Fibroblast of gingiva (primary cell): ENCODE measurements around the gene THSD7A.

ENCODE experiments used
- DNase-seq: peaks from one replicate; pipeline ENCODE4 v3.0.0-alpha.2; 2011; ENCODE audit warnings: low read depth

The THSD7A gene

DNA sequence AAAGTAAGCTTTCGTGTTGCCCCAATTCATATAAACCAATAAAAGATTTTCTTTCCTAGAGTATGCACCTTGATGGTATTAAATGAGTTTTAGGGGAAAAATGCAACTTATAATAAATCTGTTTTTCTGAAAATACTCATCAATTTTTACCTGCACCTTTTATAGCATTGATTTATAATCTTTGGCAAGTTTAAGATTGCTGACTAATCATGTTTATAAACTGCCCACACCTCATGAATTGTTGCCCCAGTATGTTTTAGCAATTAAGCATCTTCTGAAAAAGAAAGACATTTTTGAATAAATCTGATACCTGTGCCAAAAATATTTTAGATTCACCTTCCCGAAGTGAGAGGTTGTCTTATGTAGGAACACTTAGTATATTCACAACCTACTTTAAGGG, 420.0 kb downstream of the THSD7A start:
- no peak for DNase-seq

DNA sequence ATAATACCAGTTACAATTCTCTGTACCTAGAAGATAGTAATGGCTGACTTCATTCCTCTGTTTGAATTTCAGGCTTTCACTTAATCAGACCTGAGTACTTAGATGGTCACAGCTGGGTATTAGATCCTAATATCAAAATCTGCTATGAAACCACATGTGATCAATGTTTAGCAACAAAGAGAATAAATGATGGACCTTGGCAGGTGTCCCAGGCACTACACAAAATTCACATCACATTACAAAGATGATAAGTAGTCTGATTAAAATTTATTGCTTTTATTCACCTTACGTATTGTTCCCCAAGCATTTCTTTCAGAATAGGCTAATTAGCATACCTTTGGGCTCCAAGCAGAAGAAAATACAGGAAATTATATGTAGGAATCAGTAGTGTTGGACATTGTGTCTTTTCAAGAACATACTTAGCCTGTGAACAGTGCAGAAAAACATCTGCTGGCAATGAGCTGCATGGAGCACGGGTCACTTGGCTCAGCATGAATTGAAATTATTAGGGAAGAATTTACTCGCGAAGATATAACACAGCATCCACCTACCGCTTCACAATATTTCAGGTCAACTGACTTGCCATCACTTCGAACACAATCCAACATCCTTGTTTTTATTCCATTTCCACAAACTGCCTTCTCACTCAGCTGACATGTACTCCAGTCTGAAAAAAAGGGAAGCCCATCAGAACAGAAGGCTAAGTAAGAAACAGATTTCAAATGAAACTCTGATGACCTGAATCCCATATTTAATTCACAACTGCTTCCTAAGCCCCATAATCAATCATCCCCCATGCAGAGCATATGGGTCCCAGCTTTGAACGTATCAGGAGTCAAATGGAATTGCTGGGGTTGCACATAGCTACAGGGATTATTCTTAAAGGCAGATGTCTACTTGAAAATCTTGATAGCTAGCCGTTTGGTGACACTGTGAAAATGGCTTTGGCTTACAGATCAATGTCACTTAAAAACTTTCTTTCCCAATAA, 421.0 kb downstream of the THSD7A start:
- DNase-seq, result no peak

DNA sequence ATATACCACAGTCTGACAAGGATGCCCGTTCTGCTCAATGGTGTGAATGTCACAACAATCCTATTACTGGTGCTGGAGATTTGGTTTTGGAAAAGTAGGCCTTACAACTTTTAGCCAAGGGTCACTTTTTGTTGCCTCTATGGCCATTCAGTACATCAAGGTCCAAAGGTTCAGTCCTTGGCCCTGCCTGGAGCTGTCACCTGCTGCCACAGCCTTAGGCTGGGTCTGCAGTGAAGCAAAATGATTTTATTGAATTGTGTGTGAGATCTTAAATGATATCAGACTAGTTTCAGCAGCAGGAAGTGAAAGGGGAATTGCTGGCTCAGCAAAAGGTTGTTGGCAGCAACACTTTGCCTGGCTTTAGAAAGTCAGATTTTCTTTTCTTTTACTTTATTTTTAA, 427.6 kb downstream of the THSD7A start:
- no peak for DNase-seq

GRCh38 chr7:11403781-11404180, 428.2 kb downstream of the THSD7A start:
- no peak for DNase-seq

GRCh38 chr7:11394438-11394837, 437.6 kb downstream of the THSD7A start:
- no peak for DNase-seq

- DNase-seq, result no peak
These were observed 452.4 kb downstream of the THSD7A start for GRCh38 chr7:11379641-11380040.

- no peak for DNase-seq
These were observed 455.5 kb downstream of the THSD7A start for GRCh38 chr7:11376529-11376928.

- no peak for DNase-seq
These were observed 457.4 kb downstream of the THSD7A start for GRCh38 chr7:11374629-11375028.

DNA sequence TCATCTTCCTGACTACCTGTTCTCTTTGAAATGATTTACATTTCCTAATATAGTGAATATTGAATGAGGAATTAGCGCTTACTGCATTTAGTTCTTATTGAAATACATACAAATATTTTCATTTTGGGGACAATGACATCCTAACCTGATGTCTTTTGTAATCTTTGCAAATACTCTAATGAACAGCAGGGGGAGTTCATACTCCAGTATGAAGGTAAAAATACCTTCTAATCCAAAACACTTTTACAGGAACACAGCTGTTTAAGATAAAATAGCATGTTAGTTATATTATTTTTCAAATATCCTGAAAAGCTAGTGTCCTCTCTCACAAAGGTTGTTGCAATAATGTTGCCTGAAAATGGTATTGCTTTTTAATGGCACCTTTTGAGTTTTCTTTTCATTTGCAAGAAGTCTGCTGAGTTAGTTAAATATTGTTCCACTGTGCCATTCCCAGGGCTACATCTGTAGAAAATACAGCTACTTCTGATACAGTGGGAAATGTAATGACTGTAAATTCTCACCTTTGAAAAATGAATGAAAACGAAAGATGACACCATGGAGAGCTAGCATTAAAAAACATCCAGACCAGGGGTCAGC, 458.4 kb downstream of the THSD7A start:
- DNase-seq, result no peak

DNA sequence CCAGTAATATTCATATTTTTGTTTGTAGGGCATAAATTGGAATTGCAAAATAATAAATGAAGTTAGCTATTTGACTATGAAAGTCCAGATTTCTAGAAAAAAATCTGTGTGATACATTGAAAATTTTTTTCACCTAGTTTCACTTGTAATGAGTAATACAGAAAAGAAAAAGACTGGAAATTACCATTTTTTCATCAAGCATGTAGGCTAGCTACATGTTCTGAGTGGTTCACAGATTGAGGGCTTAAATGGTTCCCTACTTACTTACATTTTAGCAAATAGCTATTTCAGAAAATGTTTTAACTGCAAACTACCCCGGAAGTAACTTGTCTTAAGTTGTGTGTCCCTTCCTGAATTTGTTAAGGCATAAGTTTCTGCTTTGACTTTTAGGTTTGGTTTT, 462.3 kb downstream of the THSD7A start:
- DNase-seq, result no peak

DNA sequence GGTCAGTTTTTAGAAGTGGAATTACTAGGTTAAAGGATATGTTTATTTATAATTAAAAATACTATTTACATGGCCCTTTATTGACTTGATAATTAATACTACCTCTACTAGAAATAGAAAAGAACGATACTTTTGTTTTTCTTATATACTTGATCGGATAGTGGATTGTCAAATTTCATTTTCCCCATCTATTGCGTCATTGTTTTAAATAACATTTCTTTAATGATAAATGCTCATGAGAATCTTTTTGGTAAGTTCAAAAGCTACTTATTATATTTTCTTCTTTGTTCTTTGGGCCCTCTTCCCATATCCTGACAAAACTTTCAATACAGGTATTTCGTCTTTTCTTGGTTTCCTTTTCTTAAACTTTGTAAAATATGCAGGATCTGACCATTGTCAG, 465.9 kb downstream of the THSD7A start:
- no peak for DNase-seq

- no peak for DNase-seq
These were observed 473.4 kb downstream of the THSD7A start for GRCh38 chr7:11358637-11359036.

GRCh38 chr7:11355399-11356005, 476.5 kb downstream of the THSD7A start:
- no peak for DNase-seq

DNA sequence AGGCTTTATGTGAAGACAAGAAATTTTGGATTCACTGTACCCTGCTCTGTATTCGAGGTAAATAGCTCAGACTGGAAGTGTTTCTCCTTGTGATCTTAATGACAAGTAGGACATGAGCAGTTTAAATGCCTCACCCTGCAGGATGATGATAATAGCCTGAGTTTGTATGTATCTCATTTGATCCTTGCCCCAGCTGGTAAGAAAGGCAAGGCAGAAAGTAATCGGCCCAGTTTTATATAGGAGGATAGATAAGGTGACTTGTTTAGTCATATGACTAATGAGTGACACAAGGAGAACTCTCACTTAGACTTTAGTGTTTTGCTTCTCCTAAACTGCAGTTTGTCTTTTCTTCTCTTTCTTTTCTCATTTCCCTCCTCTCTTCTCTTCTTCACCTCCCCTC, 485.7 kb downstream of the THSD7A start:
- DNase-seq, result no peak

- DNase-seq, result peak; percentile 51
These were observed 486.4 kb downstream of the THSD7A start for GRCh38 chr7:11345621-11346020.

- DNase-seq, result peak; percentile 27
These were observed 488.1 kb downstream of the THSD7A start for GRCh38 chr7:11343818-11344413.

DNA sequence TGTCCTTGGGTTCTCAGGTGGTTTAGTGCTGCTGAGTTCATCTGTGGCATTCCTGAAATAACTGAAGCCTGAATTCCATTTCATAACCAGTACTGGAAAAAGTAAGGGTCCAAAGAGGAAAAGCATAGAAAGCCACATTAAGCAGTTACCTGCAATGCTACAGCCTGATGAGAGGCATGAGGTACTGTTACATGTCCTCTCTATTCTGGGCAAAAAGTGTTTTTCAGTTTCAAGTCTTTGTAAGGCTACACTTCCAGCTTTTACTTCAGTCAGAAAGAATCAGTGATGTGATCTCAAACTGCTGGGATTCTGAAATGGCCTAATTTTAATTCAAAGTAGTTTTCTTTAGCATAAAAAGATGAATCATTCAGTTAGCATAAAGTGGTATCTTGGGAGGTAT, 488.9 kb downstream of the THSD7A start:
- no peak for DNase-seq

DNA sequence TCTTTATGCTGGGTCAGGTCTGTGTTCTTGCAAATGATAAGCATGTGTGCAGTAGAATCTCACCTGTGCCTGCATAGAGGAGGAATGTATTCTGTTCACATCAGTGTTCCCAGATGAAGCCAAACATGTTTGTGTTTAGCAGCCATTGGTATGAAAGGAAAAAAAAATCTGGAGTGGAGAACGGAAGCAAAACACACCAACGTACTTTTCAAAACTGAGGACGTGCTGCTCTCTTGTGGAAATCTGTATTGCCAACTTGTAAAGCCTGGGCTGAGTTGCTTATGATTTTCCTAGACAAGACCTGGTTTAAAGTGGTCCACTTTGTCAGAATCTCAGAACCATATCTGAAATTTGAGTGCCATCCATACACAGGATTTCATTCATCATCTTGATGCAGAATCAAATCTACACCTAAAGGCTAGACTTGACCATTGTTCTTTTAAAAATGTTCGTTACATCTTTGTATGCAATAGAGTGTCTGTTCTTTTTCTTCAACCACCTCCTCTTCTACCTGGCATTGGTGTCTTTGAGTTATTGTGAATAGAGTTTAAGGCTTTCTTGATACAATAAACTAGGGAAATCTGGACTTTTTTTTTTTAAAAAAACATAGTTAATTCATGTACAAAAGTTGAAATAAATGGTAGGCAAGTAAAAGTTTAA, 490.6 kb downstream of the THSD7A start:
- DNase-seq, result peak; percentile 46

DNA sequence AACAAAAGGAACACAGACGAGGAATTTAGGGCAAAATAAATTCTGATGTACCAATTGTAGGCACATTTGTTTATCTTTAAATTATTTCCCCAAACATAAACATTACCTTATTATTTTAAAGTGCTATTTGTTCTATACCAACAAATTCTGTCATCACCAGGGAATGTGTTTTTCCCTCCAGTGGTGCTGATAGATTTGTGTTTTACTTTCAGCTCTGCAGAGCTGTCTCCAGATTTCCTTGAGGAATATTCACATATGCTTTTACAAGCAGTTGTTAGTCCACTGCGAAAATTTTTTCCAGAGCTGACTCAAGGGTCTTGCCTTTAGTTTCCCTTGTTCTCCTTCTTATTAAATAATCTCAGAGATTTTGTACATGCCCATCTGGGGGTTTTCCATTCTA, 495.6 kb downstream of the THSD7A start:
- no peak for DNase-seq

DNA sequence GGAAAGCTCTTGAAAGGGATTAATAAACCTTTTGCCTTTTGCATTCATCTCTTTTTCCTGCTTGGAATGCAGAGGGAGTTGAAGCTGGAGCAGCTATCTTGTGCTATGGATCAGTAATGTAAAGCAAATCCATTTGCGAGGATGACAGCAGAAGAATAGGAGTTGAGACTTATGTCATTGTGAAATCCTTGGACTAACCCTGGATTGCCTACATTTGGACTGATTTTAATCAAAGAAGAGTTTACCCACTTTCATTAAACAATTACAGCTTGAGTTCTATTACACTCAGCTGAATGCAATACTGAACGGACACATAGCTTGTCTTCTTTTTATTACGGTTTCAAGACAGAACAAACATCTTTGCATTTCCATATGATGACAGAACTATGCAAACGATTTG, 496.1 kb downstream of the THSD7A start:
- DNase-seq, result no peak

DNA sequence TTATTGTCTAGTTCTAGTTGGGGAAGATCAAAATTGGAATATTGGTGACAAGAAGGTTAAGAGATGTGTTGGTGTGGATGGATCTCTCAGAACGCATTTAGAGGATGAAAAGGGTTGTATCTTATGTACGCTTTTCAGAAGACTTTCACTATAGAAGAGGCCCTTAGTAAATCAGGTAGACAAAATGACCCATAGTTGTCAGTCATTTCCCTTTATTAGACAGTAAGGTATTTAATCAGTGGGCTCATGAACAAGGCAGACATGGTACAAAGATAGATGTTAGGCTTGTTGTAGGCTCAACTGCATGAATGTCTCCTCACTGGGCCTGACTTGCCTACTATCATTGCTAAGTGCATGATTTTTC, 499.2 kb downstream of the THSD7A start:
- DNase-seq, result no peak

DNA sequence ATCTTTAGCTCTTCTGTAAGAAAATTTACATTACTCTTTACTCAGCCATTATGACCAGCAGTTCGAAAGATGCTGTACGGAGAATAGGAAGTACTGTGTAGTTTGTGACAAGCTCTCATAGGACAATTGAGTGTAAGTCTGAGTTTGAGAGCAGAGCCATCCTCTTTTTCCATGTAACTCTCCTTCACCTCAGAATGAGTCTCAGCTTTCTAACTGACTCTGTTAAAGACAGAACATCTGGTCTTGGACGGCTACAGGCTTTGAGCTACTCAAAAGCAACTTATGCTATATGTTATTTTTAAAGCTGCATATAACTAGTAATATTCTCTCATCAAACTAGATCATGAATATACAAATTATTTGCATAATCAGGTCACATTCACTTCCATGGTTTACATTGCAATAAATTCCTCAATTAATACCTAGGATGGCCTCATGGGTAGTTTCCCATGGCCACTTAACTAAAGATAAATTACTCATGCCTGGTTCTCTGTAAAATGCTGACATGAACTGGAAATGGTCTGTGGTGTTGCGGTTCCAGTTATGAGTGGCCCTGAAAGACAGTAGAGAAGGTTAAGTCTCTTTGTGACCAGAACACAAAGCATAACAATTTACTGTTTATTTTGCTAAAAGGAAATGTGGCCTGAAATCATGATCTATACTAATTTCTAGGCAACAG, 499.7 kb downstream of the THSD7A start:
- no peak for DNase-seq
